Activated T-cell treated with anti-CD3 and anti-CD28 coated beads for 24 hours (primary cell): ENCODE data around the gene FOXJ3.

Experiments used
- DNase-seq: peaks from one replicate; pipeline ENCODE4 v3.0.0-alpha.2; 2020; ENCODE audit warnings: low read depth

Gene FOXJ3

GRCh38 chr1:42167611-42168390, 167.2 kb downstream of the FOXJ3 start:
- no peak for DNase-seq

DNA sequence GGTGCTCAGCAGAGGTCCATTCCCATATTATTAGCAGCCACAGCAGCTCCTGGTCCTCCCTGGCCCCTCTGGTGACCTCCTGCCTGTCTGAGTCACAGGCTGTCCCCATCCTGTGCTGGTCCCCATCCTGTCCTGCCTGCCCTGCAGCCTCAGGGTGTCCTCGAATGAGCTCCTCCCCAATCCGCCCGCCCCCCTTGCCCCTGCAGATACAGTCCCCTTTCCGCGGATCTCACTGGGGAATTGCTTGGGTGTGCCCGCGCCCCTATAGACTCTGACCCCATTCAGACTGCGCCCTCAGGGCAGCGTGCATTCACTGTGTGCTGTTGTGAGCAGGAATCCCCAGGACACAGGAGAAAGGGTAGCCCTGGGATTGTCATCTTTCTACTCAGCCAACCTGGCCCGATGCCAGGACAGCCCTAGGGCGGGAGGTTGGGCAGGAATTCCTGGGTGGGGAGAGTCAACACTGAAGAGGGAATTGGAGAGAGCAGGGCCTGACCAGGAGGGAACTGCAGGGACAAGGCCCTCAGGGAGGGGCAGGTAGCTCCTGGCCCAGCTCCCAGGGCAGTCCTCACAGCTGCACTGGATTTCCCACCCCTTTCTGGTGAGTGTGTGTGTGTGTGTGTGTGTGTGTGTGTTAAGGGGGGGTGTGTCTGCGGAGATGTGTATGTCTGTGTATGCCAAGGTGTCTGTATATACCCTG, 169.4 kb downstream of the FOXJ3 start:
- DNase-seq = no peak

DNA sequence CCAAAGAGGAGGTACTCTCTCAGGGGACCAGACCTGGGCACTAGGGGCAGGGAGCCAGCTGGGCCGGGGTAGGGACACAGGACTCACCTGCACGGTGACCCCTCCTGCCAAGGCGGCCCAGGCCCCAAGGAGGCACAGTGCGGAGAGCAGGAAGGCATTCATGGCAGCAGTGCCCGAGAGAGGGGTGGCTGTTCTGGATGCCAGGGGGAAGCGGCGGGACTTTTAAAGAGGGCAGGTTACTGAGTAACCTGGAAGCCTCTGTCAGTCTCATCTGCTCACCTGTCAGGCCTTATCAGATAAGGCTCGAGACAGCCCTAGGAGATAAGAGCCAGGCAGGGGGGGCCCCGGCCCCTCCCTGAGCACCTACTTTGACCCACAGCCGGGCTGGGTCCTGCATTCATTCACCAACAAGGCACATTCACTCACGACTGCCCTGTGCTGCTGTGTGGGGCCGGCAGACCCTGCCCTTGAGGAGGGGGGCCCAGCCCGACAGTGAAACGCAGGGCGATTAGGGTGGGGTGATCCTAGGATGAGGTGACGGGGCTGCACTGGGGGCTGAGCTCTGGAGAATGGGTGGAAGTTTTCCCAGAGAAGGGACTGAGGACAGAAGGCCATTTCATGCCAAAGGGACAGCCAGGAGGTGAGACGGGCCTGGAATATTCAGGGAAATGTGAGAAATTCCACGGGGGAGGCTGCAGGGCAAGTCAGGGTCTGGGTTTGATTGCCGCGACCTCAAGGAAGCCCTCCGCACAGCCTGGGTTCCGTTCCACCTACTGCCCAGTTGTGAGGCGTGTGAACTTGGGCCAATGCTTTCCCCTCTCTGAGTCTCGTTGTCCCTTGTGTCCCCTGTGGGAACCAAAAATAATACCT, 170.2 kb downstream of the FOXJ3 start, which contains the start of gene GUCA2A:
Gene GUCA2A (minus strand): TSS at position 195 of the 870 bp plus-strand sequence. CDS start 33 bp downstream, at position 162.
- DNase-seq = no peak

- DNase-seq = no peak
Measured at GRCh38 chr1:42163536-42164503, 171.2 kb downstream of the FOXJ3 start.

- DNase-seq = no peak
Measured at GRCh38 chr1:42163114-42163513, 171.9 kb downstream of the FOXJ3 start.

DNA sequence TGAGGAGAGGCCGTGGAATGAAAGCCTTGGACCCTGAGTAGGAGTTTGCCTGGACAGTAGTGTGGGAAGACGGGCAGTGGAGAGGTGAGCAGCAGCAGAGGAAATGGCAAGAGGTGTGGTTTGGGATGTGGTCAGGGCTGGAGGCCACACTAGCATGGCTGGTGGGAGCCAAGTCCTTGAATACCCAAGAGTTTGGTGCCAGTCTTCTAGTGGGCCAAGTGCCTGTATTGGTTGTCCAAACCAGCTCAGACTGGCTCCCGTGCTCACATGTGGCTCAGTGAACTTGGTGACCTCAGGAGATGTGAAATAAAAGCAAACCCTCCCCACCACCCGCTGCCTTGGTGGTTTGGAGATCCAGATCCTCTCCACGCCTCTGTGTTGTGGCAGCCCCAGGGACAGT, 172.9 kb downstream of the FOXJ3 start:
- no peak for DNase-seq

- no peak for DNase-seq
Measured at GRCh38 chr1:42158189-42158588, 176.8 kb downstream of the FOXJ3 start.

DNA sequence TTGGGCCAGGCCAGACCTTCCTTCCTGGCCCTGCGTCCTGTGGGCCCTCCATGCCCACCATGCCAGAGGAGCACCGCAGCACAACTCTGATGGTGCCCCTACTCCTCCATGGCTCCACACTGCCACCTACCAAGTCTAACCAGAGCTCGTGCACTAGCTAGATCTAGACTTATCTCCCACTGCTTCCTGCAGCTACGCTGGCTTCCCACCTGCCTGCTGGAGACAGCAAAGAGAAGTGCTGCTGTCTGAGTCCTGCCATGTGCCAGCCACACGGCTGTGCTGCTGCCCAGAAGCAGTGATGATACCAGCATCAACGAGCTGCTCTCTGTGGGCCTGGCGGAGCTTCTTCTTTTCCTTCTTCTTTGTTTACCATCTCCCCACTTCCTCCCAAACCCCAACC, 177.4 kb downstream of the FOXJ3 start:
- no peak for DNase-seq

GRCh38 chr1:42155362-42155761, 179.7 kb downstream of the FOXJ3 start:
- DNase-seq = no peak

DNA sequence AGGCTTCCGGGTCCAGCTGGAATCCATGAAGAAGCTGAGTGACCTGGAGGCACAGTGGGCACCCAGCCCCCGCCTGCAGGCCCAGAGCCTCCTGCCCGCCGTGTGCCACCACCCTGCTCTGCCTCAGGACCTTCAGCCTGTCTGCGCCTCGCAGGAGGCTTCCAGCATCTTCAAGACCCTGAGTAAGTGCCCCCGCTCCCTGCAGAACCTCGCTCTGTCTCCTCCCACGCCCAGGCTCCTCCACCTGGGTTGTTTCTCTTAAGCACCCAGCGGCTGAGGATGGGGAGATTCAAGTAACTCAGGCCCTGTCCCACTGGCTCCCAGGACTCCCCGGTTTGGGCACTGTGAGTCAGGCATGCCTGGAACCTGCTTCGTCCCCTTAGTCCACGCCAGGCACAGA, 180.3 kb downstream of the FOXJ3 start:
- DNase-seq = no peak

- DNase-seq = no peak
Measured at GRCh38 chr1:42153624-42154023, 181.4 kb downstream of the FOXJ3 start.

DNA sequence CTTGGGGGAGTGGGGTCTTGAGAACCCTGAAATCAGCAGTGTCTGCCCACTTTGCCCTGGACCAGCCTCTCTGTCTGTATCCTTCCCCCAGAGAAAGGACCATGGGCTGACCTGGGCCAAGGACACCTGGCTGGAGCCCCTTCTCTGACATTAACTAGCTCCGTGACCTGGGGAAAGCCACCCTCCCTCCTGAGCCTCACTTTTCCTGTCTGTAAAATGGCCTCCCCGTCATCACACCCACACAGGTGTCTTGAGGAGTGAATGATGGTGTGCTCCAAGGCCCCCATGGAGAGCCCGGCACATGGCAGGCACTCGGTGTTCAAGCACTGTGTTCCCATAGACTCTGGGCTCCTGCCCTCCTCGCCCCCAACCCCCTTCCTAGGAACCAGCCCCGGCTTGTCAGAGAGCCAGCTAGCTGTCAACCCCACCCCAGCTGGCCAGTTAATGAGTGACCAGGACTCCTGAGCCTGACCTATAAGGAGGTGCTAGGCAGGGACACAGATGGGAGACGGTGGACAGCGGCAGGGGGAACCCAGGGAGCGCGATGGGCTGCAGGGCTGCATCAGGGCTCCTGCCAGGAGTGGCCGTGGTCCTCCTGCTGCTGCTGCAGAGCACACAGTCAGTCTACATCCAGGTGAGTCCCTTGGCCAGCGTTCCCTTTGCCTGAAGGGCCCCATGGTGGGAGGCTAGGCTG, 182.0 kb downstream of the FOXJ3 start, which contains the start of gene GUCA2B:
Gene GUCA2B (plus strand): TSS at position 504 of the 694 bp plus-strand sequence. CDS start 41 bp downstream, at position 545.
- DNase-seq = no peak

GRCh38 chr1:42152119-42152518, 182.9 kb downstream of the FOXJ3 start:
- no peak for DNase-seq

DNA sequence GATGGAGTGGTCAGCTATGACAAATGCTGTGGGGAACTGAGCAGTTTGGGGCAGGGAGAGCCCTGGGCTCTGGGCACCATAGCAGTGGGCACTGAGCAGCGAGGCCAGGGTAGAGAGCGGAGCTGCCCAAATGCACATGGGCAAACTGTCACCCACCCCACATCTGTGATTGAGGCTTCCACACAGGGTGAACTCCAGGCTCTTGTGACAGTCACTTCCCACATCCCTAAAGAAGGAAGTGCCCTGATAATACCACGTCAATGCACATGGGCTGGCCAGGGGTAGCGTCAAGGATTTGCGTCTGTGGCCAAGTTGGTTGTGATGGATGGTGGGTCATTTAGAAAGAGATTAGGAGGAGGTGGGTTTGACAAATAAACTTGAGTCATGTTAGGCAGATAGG, 184.4 kb downstream of the FOXJ3 start:
- DNase-seq = no peak

- no peak for DNase-seq
Measured at GRCh38 chr1:42148166-42148565, 186.9 kb downstream of the FOXJ3 start.

GRCh38 chr1:42146626-42147320, 188.3 kb downstream of the FOXJ3 start:
- peak; percentile 57 for DNase-seq

DNA sequence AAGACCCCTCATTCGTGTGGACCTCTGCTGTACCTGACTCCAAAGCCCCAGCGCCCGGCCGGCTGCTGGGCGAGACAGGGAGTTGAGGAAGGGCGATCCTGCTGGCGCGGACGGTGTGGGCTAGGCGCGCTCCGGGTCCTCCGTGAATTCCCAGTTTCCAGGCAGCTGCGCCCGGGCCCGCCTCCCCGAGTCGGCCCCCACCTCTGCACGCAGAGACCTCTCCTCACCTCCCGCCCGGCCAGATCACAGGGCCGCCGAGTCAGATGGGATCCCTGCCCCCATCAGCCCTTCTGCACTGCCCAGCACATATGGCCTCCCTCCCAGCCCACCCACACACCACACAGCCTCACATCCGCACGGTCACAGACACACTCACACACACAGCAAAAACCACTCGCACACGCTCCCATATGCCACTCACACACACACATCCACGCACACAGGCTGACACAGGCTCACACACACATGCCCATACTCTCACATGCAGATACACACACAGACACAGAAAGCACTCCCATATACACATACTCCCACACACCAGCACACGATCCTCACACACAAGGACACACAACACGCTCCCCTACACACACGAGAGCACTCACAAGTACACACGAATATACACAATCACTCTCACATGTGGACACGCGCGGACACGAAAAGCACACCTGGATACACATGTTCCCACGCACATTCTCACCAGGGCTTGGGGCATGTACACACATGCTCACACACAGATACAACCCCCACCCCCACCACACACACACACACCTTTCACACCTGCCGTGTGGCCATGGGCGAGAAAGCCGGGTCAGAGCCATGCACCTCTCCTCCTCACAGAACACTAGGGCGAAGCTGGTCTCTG, 189.0 kb downstream of the FOXJ3 start:
- DNase-seq = no peak

GRCh38 chr1:42145389-42145716, 189.7 kb downstream of the FOXJ3 start:
- DNase-seq = no peak
